PC-9 (cell line): ENCODE measurements around the gene SYNPO.

Source experiments
- EZH2 ChIP-seq: fragments of 200-600 bp; sonication (generic); IDR thresholded peaks from 2 replicates; pipeline ENCODE4 v1.8.0; 2017; ENCODE audit warnings: antibody characterized with exemption, low read depth
- TF ChIP-seq, protein P1 (sequence below): fragments of 200-600 bp; sonication (generic); conservative IDR thresholded peaks from 2 replicates; pipeline ENCODE4 v1.6.1; 2017; ENCODE audit warnings: mixed run types, antibody characterized with exemption, mild to moderate bottlenecking, moderate library complexity

DNA sequence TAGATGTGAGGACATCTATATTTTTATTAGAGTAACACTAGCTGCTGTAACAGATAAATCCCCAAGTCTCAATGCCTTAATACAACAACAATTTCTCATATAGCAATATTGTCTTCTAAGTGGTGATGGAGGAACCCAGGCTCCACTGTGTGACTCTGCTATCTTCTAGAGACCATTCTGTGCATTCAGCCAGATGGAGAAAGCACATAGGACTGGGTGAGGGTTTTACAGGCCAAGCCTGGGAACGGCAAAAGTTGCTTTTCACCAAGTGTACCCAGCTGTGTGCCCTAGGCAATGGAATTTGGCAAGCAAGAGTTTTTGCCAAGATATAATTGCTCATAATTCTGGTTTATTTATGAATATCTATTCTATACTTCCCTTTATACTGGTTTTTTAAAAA is 48.7 kb downstream of the SYNPO start:
- TF ChIP-seq EZH2, result no peak
- TF ChIP-seq, protein P1, sequence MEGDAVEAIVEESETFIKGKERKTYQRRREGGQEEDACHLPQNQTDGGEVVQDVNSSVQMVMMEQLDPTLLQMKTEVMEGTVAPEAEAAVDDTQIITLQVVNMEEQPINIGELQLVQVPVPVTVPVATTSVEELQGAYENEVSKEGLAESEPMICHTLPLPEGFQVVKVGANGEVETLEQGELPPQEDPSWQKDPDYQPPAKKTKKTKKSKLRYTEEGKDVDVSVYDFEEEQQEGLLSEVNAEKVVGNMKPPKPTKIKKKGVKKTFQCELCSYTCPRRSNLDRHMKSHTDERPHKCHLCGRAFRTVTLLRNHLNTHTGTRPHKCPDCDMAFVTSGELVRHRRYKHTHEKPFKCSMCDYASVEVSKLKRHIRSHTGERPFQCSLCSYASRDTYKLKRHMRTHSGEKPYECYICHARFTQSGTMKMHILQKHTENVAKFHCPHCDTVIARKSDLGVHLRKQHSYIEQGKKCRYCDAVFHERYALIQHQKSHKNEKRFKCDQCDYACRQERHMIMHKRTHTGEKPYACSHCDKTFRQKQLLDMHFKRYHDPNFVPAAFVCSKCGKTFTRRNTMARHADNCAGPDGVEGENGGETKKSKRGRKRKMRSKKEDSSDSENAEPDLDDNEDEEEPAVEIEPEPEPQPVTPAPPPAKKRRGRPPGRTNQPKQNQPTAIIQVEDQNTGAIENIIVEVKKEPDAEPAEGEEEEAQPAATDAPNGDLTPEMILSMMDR, result no peak
